Mucosa of descending colon (tissue), 3 donors: ENCODE data around the gene FDXR. TPM values are rescaled to one million over a fixed set of nuclear protein-coding genes. Genes with fewer than 3 reads are reported as not detected.

Experiments used
- ATAC-seq: fragments of 200-7000 bp; cut with Tn5 transposase; one replicate; pipeline ENCODE4 v1.9.1; 2020; ENCODE audit warnings: mild to moderate bottlenecking, moderate library complexity
- DNase-seq, 3 donors: peaks; one replicate each; pipeline ENCODE4 v3.0.0-alpha.2; 2020
- H3K36me3 ChIP-seq: fragments of 200-600 bp; one replicate; pipeline ENCODE4 v1.8.0; 2021; ENCODE audit warnings: low read depth, mild to moderate bottlenecking
- H3K4me1 ChIP-seq: fragments of 200-600 bp; one replicate; pipeline ENCODE4 v1.8.0; 2021; ENCODE audit warnings: low read depth, mild to moderate bottlenecking
- H3K4me3 ChIP-seq: fragments of 200-600 bp; one replicate; pipeline ENCODE4 v1.8.0; 2021; ENCODE audit warnings: mild to moderate bottlenecking
- H3K9me3 ChIP-seq: fragments of 200-600 bp; one replicate; pipeline ENCODE4 v1.8.0; 2021; ENCODE audit warnings: mild to moderate bottlenecking
- intact Hi-C, 2 donors: fragments of 100-400 bp; cut with DNase I in 1 of 2; cut with micrococcal nuclease in 1 of 2; formaldehyde crosslinking; loops; one replicate each; pipeline versions ENCODE4 v1.11.0 to v1.11.1; 2022; cut with DNase I, micrococcal nuclease
- total RNA-seq, 3 donors: library from RNA; stranded (reverse); fragmentation: NEBNext Ultra II Directional in 2 of 3; extraction: Animal tissue kit (Norgen Biotek cat#: 25700) in 2 of 3; gene quantifications; one replicate each; pipeline versions ENCODE4 v1.2.1 to v1.2.4, GENCODE V29; 2021 to 2023
- TF ChIP-seq, protein P1 (sequence below): fragments of 200-600 bp; IDR thresholded peaks from one replicate; pipeline ENCODE4 v1.8.0; 2022; ENCODE audit warnings: antibody characterized with exemption, mild to moderate bottlenecking
- donor health status: DM: no; HTN: no; CAD: no; lungs with moderate emphysema.
- donor health status: DM: no; HTN: no; CAD: no.
- donor health status: DM: no; HTN: yes; CAD: no.

FDXR gene
- total RNA-seq, 3 donors from 2014 or later = 10.6 to 14.8 (median 12.0) TPM

DNA sequence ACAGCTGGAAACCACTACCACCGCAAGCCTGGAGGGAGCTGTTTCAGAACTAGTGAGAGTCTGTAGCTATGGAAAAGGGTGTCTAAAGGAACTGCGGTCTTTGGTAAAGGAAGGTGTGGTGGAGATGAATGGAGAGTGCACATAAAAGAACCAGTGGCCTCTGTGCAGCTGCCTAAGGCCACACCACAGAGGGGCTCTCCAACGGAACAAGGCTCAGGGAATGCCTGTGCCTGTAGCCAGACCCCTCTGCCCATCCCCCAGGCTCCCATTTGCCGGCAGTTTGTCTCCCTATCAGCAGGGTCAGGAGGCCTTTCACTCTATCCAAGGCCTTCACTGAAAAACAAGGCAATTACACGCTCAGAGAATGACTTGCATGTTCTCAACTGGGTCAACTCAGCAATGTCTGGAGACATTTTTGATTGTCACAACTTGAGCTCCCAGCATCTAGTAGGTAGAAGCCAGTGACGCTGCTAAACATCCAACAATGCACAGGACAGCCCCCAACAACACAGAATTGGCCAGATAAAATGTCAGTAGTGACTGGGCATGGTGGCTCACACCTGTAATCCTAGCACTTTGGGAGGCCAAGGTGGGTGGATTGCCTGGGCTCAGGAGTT lies 3.3 kb upstream of the FDXR start:
- Histone ChIP-seq H3K4me3 (no peak overlapping the region), H3K36me3 (no peaks in the 10 kb centered on the region), H3K4me1 (peaks cover 18% of the 10 kb centered on the region), H3K9me3 (no peaks in the 10 kb centered on the region)
- TF ChIP-seq, protein P1, sequence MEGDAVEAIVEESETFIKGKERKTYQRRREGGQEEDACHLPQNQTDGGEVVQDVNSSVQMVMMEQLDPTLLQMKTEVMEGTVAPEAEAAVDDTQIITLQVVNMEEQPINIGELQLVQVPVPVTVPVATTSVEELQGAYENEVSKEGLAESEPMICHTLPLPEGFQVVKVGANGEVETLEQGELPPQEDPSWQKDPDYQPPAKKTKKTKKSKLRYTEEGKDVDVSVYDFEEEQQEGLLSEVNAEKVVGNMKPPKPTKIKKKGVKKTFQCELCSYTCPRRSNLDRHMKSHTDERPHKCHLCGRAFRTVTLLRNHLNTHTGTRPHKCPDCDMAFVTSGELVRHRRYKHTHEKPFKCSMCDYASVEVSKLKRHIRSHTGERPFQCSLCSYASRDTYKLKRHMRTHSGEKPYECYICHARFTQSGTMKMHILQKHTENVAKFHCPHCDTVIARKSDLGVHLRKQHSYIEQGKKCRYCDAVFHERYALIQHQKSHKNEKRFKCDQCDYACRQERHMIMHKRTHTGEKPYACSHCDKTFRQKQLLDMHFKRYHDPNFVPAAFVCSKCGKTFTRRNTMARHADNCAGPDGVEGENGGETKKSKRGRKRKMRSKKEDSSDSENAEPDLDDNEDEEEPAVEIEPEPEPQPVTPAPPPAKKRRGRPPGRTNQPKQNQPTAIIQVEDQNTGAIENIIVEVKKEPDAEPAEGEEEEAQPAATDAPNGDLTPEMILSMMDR = no peak
- ATAC-seq (no peak), DNase-seq (no peak)
- intact Hi-C loops = no loop called here

DNA sequence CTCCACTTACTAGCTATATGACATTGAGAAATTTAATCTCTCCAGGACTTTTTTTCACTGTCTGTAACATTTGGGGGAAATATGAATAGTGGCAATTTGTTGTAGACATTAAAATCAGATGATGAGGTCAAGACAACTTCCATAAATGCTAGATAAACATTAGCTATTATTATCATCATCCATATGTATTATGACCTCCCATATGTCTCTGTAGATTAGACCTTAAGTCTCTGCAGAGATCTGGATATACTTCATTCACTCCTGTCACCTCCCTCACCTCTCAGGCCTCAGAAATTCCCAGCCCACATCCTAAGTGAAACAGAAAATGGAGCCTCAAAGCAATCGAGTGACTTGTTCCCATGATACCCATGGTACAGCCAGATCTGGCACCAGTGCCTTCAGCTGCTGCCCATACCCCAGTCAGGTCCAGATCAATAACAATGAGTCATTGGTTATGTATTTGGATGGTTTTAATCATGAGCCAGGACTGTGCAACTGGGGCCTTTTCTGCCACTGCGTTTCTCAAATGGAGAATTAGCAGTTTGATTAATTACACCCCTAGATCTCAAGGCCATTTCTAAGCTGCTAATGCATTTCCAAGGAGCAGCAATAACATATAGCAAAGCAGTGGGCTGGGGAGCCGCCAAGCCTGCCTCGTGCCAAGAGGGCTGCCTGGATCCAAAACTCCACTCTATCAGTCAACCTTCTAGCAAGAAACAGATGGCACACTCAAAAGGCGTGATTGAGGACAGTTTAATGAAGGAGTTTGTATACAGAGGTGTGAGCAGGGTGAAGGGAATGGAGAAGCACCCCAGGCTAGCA lies 2.6 kb upstream of the FDXR start:
- no peaks in the 10 kb centered on the region for H3K36me3 ChIP-seq

DNA sequence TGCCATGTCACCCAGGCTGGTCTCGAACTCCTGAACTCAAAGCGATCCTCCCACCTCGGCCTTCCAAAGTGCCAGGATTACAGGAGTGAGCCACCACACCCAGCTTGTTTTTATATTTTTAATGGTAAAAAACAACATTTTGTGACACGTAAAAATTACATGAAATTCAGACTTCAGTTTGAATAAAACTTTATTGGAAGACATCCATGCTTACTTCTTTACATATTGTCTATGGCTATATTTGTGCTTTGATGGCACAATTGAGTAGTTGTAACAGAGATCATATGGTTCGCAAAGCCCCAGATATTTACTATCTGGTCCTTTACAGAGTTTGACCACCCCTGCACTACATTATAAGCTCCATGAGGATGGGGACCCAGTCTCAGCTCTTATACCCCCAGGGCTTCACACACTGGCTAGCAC lies 1.8 kb upstream of the FDXR start:
- Histone ChIP-seq H3K4me3 (no peak overlapping the region), H3K9me3 (no peaks in the 10 kb centered on the region), H3K36me3 (no peaks in the 10 kb centered on the region), H3K4me1 (peaks cover 18% of the 10 kb centered on the region)
- TF ChIP-seq, protein P1 = no peak
- DNase-seq = no peak
- intact Hi-C loops = no loop called here
- ATAC-seq = no peak

More for the DNA sequence above, 2.6 kb upstream of the FDXR start:
- ATAC-seq (no peak), DNase-seq (no peak)
- intact Hi-C loops = no loop called here
- Histone ChIP-seq H3K4me3 (no peak overlapping the region), H3K9me3 (no peaks in the 10 kb centered on the region), H3K4me1 (peaks cover 18% of the 10 kb centered on the region)
- TF ChIP-seq, protein P1 = no peak

DNA sequence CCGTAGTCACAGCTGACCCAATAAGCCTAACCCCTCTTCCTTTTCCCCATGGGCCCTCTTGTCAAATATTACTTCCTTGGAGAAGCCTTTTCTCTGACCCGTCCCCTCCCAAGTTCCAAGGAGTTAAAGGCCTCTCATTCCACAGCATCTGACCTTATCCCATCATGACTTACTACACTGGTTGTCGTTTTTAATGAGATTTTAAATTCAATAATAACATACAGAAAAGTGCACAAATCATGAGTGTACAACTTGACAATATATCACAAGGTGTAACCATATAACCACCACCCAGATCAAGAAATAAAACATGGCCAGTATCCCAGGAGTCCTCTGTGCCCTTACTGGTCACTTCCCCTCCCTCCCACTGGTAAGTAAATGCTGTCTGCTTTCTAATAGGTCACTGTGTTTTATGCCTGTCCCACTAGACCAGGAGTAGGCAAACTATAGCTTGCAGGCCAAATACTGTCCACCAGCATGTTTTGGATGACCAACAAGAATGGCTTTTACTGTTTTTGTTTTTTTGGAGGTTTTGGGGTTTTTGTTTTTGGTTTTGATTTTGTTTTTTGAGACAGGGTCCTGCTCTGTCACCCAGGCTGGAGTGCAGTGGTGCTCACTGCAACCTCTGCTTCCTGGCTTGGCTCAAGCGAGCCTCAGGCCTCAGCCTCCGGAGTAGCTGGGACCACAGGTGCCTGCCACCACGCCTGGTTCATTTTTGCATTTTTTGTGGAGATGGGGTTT lies 1.2 kb upstream of the FDXR start:
- H3K36me3 ChIP-seq = no peaks in the 10 kb centered on the region
- H3K9me3 ChIP-seq = no peaks in the 10 kb centered on the region
- intact Hi-C loops = no loop called here
- ATAC-seq (no peak), DNase-seq (no peak)
- TF ChIP-seq, protein P1 = no peak
- no peak overlapping the region for H3K4me3 ChIP-seq
- H3K4me1 ChIP-seq = peaks cover 18% of the 10 kb centered on the region

DNA sequence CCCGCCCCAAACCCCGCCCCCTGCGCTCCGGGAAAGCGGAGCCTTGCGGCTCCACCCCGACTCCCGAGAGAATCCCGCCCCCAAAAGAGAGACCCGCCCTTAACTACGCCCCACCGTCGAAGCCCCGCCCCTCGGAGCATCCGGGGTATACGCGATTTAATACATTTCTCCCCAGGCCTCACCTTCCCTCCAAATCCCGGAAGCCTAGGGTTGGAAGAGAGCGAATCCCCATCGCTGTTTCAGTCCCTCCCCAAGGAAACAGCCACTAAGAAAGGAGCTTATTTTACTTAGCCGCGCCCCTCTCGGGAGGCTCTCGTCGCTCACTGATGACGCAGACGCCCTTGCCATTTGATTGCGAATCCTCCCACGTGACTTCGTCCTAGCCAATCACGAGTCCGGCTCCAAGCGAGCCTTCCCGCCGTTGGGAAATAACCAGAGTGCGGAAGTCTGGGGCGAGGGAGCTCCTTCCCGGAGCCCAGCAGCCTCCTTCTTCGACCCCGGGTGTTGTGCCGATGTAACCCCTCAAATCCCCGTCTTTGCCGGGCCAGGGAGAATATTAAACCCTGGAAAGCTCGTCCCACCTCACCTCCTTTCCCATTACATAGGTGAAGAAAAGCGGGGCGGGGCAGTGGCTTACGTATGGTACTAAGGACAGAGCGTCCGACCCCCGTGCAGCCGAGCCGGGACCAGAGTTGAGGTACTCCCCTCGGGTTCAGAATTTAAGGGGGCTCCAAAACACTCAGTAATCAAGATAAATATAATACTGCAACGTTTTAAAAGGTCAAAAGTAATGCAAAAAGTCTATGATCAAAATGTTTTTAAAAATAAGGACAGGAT lies 461 bp upstream of the FDXR start:
- peaks cover 14% of the 10 kb centered on the region for H3K4me1 ChIP-seq
- intact Hi-C loops = no loop called here

More for the DNA sequence above, 461 bp upstream of the FDXR start:
- Histone ChIP-seq H3K9me3 (no peaks in the 10 kb centered on the region), H3K36me3 (no peaks in the 10 kb centered on the region), H3K4me3 (peak overlapping the region; percentile 27)
- DNase-seq = peak; percentile 99 to 100 (median 99)
- TF ChIP-seq, protein P1 = peak; percentile 20
- ATAC-seq = peak; percentile 95
